ENCODE measurements around the gene HECTD3. TPM values are rescaled to one million over a fixed set of nuclear protein-coding genes. Genes with fewer than 3 reads are reported as not detected.

HECTD3 gene
- total and polyA plus RNA-seq, 2 of the 4 experiments (the other 2 are of a cell fraction) = 12.2 to 39.5 TPM

DNA sequence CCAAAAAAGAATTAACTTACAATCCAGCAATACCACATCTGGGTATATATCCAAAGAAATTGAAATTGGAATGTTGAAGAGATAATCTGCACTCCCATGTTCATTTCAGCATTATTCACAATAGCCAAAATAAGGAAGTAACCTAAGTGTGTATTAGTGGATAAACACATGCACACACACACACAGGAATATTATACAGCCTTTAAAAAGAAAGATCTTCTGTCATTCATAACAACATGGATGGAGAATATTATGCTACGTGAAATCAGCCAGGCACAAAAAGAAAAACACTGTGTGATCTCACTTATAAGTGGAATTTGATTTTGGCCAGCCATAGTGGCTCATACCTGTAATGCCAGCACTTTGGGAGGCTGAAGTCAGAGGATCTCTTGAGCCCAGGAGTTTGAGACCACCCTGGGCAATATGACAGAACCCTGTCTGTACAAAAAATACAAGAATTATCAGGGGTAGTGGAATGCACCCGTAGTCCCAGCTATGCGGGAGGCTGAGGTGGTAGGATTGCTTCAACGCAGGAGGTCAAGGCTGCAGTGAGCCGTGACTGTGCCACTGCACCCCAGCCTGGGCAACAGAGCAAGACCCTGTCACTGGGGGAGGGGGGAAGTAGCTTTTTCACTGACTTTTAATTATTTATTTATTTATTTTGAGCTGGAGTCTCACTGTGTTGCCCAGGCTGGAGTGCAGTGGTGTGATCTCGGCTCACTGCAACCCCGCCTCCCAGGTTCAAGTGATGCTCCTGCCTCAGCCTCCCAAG is 15.5 kb downstream of the HECTD3 start:
- Histone ChIP-seq H2AFZ (replicated peaks; ENCODE audit: low read length, poor library complexity) (no peak overlapping the region), H2AK9ac (replicated peaks; ENCODE audit: low read depth, low read length, poor library complexity) (no peak overlapping the region), H2AK5ac (ENCODE audit: low read depth, low read length) (no peak overlapping the region), H3K56ac (ENCODE audit: extremely low read depth, insufficient read depth, low read length) (no peak overlapping the region), H3K18ac (ENCODE audit: low read depth, low read length) (no peak overlapping the region), H3K27ac (ENCODE audit: insufficient read depth, low read length) (no peak overlapping the region), H2BK5ac (ENCODE audit: low read depth, low read length, poor library complexity, severe bottlenecking) (no peak overlapping the region), H3K9ac (ENCODE audit: low read depth, low read length) (no peak overlapping the region), H3K4ac (ENCODE audit: low read depth, low read length) (no peak overlapping the region), H4K91ac (ENCODE audit: insufficient read depth, low read depth, low read length) (no peak overlapping the region), H4K8ac (ENCODE audit: low read depth in 2 of 2, low read length in 2 of 2) (no peak overlapping the region), H3K79me1 (ENCODE audit: low read depth in 1 of 2, low read length in 2 of 2) (no peaks in the 10 kb centered on the region), H3K4me1 (ENCODE audit: control insufficient read depth, insufficient read depth, low read length) (no peaks in the 10 kb centered on the region), H3K4me3 (ENCODE audit: insufficient read depth, low read depth, low read length) (no peak overlapping the region), H3K9me3 (ENCODE audit: control insufficient read depth, insufficient read depth, low read length) (no peaks in the 10 kb centered on the region), H3K23ac (ENCODE audit: low read depth, low read length) (no peak overlapping the region), H2BK20ac (ENCODE audit: low read depth, low read length) (no peak overlapping the region), H3K9me1 (ENCODE audit: insufficient read depth, low read length) (no peaks in the 10 kb centered on the region), H2BK120ac (ENCODE audit: low read depth, low read length) (no peak overlapping the region), H3K27me3 (ENCODE audit: control insufficient read depth, insufficient read depth, low read length) (no peaks in the 10 kb centered on the region), H2BK15ac (ENCODE audit: low read depth, low read length) (no peak overlapping the region), H4K5ac (ENCODE audit: low read depth, low read length) (no peak overlapping the region), H3K36me3 (ENCODE audit: control insufficient read depth, insufficient read depth, low read length) (no peaks in the 10 kb centered on the region), H3K4me2 (ENCODE audit: low read depth, low read length) (no peak overlapping the region), H3K14ac (replicated peaks; ENCODE audit: low read depth, low read length) (no peak overlapping the region), H4K20me1 (ENCODE audit: insufficient read depth, low read length) (no peaks in the 10 kb centered on the region)
- 100% methylated on average over 5 of the region's 7 CpGs; no CpG with 5 or more reads in 1 of the 2 experiments for WGBS, 2 experiments (ENCODE audit: extremely low coverage in 2 of 2, insufficient read length in 1 of 2)
- dilution Hi-C loops (cut with HindIII; ENCODE audit: low sequenced_read_pairs, unreplicated experiment) = no loop called here
- TF ChIP-seq CEBPB (IDR thresholded peaks at IDR 0.05; ENCODE audit: low read depth, low read length) (no peak), NFE2L2 (IDR thresholded peaks at IDR 0.05; ENCODE audit: low read depth, low read length) (no peak), POLR2A (IDR thresholded peaks at IDR 0.05; ENCODE audit: low read depth, low read length) (no peak), RAD21 (IDR thresholded peaks at IDR 0.05; ENCODE audit: low read length) (no peak), RFX5 (IDR thresholded peaks at IDR 0.05; ENCODE audit: low read depth, low read length) (no peak), MXI1 (IDR thresholded peaks at IDR 0.05; ENCODE audit: borderline replicate concordance, low read depth, low read length) (no peak), BHLHE40 (IDR thresholded peaks at IDR 0.05; ENCODE audit: low read depth, low read length) (no peak), FOS (IDR thresholded peaks at IDR 0.05; ENCODE audit: low read depth, low read length) (no peak), MAZ (IDR thresholded peaks at IDR 0.05; ENCODE audit: borderline replicate concordance, low read depth, low read length) (no peak), CHD1 (IDR thresholded peaks at IDR 0.05; ENCODE audit: low read depth, low read length) (no peak)
- TF ChIP-seq, protein P1, sequence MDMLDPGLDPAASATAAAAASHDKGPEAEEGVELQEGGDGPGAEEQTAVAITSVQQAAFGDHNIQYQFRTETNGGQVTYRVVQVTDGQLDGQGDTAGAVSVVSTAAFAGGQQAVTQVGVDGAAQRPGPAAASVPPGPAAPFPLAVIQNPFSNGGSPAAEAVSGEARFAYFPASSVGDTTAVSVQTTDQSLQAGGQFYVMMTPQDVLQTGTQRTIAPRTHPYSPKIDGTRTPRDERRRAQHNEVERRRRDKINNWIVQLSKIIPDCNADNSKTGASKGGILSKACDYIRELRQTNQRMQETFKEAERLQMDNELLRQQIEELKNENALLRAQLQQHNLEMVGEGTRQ (IDR thresholded peaks at IDR 0.05; ENCODE audit: low read depth, low read length) = no peak
- in situ Hi-C loops (cut with MboI; ENCODE audit: low sequenced_read_pairs) = loop anchor here (25.0 kb wide), 1 partner anchor 133 kb away; no protein-coding TSS in a partner anchor
- POLR2A ChIA-PET (ENCODE audit: unreplicated experiment) = no interaction called here
- DNase-seq = no peak
- intact Hi-C loops (cut with micrococcal nuclease) = no loop called here
- no peak for ATAC-seq (ENCODE audit: low read depth)
- BruUV-seq (replicated peaks) = no TSS peak
- CTCF ChIA-PET = no interaction called here

Data from IMR-90 (cell line).